Cerebellar nuclear complex (tissue), 1 donor: Measurements from ENCODE around the gene KCNK10.

ENCODE experiments used
- DNase-seq, 2 experiments: peaks; one replicate each; lab custom pipeline; 2025; lab: John Stamatoyannopoulos, UW

The KCNK10 gene

DNA sequence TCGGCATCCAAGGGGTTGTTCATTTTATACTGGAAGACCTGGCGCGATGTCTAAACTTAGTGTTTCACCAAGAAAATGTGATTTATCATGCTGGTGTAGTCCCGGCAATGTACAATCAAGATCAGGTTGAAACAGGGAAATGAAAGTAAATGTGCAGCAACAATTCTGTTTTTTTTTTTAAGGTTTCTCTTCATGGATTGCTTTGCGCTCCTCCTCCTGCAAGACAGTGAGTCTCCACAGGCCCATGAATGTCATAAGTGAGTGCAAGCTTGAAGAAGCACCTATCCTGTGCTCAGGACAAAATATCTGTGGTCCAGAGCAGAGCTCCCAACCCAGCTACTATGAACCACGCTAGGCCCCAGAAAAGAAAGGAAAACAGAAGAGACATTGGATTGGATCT is 143.4 kb downstream of the KCNK10 start:
- DNase-seq: no peak

- DNase-seq: no peak
Observed at GRCh38 chr14:88170333-88170732, 152.7 kb downstream of the KCNK10 start.

DNA sequence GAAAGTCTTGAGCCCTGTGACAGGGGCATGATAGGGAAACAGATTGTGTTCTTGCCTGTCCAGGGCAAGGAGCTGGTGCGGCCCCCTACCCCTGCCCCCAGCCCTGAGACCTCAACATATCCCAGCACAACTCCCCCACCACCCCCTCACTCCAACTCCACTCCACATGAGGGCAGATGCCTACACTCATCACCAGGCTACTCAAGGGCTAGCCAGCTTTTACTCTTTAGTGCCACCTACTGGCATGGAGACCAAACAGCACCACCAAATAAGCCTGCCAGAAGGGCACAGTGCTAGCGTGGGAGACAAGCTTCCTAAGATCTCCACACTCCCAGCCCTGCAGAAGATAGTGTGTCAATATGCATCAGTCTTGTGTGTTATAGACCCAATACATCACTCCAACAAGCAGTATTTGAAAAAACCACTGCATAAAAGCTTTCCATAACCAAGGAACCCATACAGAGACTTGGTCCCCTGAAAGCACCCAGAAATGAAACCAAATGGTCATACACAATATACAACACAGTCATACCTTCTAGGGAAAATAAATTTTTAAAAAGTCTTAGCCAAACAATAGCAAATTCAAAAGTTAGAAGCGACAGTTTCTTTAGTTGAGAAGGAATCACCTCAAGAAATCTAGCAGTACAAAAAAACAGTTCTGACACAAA is 154.4 kb downstream of the KCNK10 start:
- no peak for DNase-seq

DNA sequence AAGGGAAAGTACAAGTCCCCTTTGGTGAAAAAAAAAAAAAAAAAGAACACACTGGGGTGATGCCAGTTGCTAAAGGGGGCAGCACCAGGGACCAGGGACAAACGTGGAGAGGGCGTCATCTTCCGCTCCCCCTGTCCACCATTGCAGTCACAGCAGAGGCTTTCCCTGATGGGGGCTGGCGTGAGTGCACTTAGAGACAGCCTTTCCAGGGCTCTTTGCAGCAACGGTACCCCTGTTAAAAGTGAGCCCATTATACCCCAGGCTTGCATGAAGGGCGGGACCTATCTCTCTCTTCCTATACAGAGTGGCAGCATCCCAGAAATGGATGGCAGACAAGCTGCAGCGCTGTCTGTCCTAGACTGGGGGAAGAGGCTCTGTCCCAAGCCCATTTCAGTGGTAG is 155.0 kb downstream of the KCNK10 start:
- DNase-seq: no peak

GRCh38 chr14:88166616-88167015 is 156.5 kb downstream of the KCNK10 start:
- DNase-seq: no peak

GRCh38 chr14:88164906-88165534 is 158.0 kb downstream of the KCNK10 start:
- no peak for DNase-seq

DNA sequence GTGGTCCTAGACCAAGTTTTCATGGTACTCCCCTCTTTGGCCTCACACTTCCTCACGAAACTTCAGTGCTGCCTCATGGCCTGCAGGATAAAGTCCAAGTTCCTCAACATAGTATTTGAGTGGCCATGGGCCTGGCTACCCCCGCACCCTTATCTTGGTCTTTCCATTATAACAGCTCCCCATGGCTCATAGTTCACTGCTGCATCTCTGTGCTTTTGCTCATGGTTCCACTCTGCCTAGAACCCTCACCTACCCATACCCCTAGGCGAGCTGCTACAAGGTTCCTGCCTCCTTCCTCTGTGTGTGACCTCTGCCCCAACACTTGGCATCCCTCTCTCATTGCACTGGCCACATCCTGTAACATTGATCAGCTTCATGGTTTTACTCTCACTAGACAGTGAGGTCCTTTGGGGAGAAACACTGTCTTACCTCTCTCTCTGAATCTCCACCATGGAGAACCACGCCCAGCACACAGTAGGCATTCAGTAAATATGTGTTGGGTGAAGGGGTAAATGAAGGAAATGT is 159.3 kb downstream of the KCNK10 start:
- DNase-seq: no peak

DNA sequence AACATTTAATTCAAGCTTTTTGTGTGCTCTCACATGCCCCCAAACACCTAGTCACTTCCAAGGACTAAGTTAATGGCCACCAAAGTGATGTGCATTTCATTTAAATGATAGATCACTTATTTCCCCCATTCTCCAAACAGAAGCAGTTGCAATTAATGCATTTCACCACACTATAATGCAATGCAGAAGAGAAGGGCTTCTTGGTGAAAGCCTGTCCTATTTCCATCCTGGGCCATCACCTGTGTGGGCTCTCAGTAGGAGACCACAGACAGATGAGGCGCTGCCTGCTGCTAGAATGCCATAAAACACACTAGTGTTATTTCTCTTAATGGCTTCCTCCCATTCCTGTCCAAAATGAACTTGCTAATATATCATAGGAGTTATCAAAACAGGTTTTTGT is 166.9 kb downstream of the KCNK10 start:
- DNase-seq: no peak

DNA sequence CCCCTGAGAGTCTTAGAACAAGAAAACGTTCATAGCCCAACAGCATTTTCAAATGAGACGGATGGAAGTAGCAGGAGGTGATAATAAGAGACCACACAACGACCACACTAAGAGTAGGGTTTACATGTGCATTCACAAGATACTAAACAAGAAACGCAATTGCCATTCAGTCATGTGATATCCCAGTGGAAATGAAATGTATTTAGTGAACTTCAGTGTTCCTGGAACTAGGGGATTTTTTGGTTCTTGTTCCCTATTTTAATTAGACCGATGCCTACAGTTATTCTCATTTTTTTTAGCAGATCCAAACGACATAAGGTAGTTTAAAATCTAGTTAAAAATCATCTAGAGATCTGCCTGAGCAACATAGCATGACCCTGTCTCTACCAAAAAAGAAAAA is 168.1 kb downstream of the KCNK10 start:
- no peak for DNase-seq

DNA sequence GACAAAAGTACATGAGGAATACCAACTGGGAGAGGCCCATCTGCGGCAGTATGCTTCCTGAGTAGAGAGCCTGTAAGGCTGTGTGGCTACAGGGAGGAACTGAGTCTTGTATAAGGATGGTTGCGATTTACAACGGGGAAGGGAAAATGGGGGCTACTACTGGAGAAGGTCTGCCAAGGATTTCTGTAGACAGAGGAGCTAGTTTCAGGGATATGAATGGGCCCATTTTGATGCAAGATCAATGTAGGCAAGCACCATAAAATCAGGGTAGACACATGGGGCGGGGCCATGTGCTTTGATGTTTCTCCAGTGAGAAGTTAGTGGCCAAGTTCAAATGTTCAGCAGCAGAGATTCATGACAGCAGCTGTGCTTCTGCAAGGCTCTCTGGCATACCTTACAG is 168.7 kb downstream of the KCNK10 start:
- no peak for DNase-seq

DNA sequence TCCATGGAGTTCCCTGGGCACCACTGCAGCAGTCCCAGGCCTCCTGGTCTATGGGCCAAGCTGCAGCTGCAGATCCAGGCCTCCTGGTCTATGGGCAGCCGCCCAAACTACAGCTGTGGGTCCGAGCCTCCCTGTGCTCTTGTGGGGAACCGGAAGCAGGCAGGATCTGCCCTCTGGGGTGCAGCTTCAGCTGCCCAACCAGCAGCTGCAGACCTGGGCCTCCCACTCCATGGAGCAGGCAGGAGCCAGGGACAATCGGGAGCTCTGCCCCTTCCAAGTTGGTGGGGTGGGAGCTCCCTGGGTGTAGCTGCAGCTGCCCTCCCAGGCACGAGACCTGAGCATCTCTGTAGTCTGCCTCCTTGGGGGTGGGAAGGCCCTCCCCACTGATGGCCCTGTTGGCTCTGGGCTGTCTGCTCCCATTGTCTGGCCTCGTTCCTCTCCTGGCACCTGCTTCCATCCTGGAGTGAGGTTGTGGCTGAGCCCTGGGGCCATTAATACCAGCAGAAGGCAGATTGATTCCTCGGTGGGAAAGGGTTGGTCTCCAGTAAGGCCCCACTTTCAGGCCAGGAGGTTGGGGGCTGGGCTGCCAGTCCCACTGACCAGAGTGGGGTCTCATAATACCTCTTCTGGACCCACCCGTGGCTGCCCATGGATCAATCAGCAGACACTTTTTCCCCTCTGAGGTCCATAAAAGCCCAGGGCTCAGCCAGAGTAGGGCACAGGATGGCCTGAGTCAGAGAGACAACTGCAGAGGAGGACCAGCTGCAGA is 176.0 kb downstream of the KCNK10 start:
- DNase-seq: no peak

GRCh38 chr14:88143810-88144209 is 179.3 kb downstream of the KCNK10 start:
- DNase-seq: no peak

- DNase-seq: no peak
Observed at GRCh38 chr14:88142997-88143396, 180.1 kb downstream of the KCNK10 start.

DNA sequence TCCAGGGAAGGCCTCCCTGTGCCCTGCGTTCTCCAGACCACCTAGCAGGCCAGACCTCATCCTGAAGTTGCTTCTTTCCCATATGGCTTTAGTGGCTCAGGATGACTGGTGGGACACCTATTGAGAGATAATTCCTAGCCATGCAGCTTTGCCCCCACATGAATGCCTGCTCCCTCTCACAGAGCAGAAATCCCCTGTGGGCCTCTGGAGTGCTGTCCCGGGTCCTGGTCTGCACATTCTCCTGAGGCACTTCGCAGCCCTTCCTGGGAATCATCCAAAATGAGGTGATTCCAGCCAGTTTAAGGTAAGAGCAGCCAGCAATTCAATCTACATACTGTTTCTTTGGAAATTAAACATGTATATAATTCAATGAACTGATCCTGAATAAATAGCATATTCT is 182.2 kb downstream of the KCNK10 start:
- DNase-seq: no peak

- DNase-seq: no peak
Observed at GRCh38 chr14:88137327-88137726, 185.7 kb downstream of the KCNK10 start.
